Measurements from ENCODE around the gene OR2AT4.
"Not testable (repeated sequence)": the region's sequence is repeated elsewhere in the genome, so short reads cannot be mapped to it uniquely, and the experiment has no call there.

OR2AT4 gene

DNA sequence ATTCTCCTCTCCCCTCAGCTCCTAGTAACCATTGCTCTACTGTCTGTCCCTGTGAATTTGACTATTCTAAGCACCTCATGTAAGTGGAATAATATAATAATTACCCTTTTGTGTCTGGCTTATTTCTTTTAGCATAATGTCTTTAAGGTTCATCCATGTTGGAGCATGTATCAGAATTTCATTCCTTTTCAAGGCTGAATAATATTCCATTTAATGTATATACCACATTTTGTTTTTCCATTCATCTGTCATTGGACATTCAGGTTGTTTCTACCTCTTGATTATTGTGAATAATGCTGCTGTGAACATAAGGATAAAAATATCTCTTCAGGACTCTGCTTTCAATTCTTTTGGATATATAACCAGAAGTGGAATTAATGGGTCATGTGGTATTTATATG is 28.1 kb downstream of the OR2AT4 start:
- DNase-seq (ENCODE audit: low read depth), result no peak

DNA sequence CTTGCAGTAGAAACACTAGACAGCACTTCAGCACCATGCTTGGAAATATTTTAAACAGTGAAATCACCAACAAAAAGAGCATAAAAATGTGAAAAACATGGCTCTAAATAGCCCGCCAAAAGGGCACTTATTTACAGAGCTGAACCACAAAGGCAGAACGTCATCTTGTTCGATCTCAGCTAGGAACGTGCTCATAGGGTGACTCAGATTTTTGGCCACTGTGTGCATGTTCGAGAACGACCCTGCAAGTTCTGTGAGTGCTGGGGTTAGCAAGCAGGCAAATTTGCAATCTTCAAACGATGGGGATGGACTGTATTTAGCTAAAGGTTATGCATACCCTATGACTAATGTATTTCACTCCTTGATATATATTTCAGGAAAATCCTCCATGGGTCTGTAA is 30.6 kb downstream of the OR2AT4 start:
- DNase-seq (ENCODE audit: low read depth), result no peak

DNA sequence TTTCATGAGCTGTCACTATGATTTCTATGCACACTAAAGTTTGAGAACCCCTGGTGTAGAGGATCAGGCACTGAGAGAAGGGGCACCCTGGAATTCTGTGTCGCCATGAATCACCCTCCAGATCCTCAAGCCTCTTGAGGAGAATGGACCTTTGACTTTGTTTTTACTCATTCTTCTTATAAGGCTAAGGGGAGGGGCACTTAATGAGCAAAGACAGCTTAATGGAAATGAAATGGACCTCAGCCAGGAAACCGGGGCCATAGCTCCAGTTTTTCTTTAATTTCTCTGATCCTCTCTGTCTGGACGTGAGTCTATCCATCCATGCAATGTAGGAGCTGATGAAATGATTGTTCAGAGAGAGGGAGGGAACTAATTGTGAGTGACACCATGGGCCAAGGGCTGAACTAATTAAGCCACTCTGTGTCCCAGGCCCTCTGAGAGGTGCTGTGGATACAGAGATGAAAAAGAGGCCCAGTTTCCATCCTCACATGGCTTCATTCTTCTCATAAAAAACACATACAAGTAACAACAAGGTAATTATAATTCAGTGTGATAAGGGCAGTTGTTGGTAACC is 32.8 kb downstream of the OR2AT4 start:
- no peak for DNase-seq (ENCODE audit: low read depth)

DNA sequence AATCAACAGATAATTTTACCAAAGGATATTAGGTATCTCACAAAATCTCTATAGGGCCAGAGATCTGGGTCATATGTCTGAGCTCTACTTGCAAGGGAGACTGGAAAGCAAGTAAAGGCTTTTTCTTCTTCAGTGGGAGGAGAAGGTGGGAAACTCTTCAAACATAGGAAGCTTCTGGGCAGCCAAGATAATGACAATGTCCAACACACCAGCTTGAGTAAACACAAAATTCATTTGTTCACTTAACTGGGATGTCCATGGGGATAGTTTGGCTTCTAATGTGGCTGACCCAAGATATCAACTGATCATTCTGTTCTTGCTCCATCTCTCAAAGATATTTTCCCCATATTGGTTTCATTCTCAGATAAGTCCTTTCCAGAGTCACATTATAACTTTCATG is 37.4 kb downstream of the OR2AT4 start:
- no peak for DNase-seq (ENCODE audit: low read depth)

DNA sequence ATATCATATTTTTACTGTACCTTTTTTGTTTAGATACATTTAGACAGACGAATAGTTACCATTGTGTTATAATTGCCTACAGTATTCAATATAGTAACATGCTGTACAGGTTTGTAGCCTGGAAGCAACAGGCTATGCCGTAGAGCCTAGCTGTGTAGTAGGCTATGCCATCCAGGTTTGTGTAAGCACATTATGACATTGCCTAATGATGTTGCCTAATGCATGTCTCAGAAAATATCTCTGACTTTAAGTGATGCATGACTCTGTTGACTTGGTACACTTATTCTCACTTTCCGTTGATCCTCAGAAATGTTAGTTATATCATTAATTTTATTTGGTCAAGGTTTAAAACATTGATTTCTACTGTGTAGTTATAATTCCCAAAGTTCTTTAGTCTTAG is 39.9 kb downstream of the OR2AT4 start:
- DNase-seq (ENCODE audit: low read depth), result no peak

DNA sequence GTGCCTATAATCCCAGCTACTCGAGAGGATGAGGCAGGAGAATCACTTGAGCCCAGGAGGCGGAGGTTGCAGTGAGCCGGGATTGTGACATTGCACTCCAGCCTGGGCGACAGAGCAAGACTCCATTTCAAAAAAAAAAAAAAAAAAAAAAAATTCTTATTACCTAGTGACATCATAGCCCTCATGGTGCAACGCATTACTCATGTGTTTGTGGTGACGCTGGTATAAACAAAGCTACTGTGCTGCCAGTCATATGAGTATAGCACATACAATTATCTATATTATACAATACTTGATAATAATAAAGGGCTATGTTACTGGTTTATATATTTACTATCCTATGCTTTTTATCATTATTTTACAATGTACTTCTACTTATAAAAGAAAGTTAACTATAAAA is 41.2 kb downstream of the OR2AT4 start:
- no peak for DNase-seq (ENCODE audit: low read depth)

DNA sequence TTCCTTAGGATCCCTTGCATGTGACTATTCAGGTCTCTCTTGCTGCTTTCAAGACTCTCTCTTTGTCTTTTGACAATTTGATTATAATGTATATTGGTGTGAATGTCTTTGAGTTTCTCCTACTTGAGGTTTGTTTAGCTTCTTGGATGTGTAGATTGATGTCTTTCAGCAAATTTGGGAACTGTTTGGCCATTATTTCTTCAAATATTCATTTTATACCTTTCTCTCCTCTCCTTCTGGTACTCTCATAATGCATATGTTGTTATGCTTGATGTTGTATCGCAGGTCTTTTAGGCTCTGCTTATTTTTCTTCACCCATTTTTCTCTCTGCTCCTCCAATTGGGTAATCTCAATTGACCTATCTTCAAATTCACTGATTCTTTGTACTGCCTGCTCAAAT is 44.2 kb downstream of the OR2AT4 start:
- no peak for DNase-seq (ENCODE audit: low read depth)

DNA sequence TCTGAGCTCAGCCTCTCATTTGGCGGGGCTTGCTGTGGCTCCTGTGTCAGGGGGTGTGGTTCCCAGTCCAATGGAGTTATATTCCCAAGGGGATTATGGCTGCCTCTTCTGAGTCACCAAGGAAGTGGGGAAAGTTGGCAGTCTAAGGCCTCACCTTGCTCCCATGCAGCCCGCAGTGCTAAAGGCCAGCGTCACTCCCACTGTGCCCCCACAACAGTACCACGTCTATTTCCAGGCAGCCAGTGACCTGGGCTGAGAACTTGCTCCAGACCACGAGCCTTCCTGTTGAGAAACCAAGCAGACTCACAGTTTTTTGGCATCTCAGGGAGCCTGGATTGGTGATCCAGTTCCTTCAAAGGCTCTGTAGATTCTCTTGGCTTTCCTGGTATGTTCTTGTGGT is 45.6 kb downstream of the OR2AT4 start:
- DNase-seq (ENCODE audit: low read depth), result no peak

DNA sequence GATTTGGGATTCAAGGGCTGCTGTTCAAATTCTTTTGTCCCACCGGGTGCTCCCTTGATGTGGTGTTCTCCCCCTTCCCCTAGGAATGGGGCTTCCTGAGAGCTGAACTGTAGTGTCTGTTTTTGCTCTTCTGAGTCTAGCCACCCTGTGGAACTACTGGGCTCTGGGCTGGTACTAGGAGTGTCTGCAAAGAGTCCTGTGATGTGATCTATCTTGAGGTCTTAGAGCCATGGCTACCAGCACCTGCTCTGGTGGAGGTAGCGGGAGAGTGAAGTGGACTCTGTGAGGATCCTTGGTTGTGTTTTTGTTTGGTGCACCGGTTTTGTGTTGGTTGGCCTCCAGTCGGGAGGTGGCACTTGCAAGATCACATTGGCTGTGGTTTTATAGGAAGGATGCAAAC is 46.2 kb downstream of the OR2AT4 start:
- no peak for DNase-seq (ENCODE audit: low read depth)

DNA sequence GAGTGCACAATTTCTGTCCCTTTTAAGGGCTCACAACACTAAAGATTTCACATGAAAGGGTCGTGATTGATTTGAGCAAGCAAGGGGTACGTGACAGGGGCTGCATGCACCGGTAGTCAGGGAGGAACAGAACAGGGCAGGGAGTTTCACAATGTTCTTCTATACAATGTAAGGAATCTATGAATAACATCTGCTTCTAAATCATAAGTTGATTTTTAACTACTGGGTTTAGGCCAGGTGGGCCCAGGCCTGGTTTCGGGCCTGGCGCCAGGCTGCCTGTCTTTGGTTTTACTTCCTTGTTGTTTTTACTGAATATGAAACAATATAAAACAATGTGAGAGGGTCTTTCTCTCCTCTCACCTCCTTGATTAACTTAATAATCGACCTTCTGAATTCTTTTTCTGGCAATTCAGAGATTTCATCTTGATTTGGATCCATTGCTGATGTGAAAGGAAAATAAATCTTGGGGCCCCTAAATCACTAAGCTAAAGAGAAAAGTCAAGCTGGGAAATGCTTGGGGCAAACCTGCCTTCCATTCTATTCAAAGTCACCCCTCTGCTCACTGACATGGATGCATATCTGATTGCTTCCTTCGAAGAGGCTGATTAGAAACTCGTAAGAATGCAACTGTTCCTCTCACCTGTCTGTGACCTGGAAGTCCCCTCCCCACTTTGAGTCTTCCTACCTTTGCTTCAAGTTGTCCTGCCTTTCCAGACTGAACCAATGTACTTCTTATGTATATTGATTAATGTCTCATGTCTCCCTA is 47.0 kb downstream of the OR2AT4 start:
- not testable (repeated sequence) for DNase-seq (ENCODE audit: low read depth)

DNA sequence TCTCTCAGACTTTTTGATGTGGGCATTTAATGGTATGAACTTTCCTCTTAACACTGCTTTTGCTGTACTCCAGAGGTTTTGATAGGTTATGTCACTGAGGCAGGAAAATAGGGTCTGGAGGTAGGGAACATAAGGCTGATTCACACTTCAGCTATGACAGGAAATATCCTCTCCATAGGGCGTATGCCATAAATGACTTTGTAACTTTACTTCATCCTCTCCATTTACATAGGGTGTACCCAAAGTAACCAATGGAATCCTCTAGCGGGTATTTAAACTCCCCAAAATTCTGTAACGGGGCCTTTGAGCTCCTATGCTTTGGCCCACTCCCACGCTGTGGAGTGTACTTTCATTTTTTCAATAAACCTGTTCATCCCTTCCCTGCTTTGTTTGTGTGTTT is 49.5 kb downstream of the OR2AT4 start:
- no peak for DNase-seq (ENCODE audit: low read depth)

DNA sequence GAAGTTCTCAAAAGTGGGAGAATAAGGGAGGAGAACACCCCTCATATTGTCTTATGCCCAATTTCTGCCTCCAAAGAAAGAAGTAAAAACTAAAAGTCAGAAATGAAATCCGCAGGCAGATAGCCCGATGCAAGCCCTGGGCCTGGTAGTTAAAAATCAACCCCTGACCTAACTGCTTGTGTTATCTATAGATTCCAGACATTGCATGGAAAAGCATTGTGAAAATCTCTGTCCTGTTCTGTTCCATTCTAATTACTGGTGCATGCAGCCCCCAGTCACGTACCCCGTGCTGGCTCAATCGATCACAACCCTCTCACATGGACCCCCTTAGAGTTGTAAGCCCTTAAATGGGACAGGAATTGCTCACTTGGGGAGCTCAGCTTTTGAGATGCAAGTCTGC is 50.0 kb downstream of the OR2AT4 start:
- not testable (repeated sequence) for DNase-seq (ENCODE audit: low read depth)

DNA sequence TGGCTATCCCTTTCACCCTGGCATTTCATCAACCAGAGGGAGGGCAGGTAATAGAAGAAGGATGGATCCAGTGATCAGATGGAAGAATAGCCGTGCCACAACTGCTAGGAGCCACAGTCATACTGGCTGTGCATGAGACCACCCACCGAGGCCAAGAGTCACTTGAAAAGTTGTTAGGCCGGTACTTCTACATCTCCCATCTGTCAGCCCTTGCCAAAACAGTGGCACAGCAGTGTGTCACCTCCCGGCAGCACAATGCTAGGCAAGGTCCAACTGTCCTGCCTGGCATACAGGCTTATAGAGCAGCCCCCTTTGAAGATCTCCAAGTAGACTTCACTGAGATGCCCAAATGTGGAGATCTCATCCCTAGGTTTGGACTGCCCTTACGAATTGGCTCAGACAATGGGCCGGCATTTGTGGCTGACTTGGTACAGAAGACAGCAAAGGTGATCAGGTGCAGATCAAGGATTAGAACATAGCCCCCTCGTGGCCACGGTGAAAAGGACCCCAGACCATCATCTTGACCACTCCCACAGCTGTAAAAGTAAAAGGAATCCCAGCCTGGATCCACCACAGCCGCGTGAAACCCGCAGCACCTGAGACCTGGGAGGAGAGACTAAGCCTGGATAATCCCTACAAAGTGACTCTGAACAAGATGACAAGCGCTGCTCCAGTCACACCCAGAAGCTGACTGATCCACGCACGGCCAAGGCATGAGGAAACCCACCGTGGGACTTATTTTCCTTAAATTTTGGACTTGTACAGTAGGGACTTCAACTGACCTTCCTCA is 52.1 kb downstream of the OR2AT4 start:
- not testable (repeated sequence) for DNase-seq (ENCODE audit: low read depth)

DNA sequence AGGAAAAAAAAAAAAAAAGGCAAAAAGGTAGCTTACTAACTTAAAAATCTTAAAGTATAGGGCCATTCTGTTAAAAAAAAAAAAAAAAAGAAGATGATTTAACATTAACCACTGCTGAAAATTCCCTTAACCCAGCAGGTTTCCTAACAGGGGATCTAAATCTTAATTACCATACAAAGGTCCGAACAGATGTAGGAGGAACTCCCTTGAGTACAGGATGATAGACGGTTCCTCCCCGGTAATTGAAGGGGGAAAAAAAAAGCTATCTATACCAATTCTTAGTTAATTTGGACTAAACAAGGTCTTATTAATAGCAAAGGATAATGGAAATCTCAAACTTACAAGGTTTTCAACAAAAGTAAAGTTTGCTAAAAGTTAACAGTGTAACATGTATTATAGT is 54.9 kb downstream of the OR2AT4 start:
- DNase-seq (ENCODE audit: low read depth), result not testable (repeated sequence)

DNA sequence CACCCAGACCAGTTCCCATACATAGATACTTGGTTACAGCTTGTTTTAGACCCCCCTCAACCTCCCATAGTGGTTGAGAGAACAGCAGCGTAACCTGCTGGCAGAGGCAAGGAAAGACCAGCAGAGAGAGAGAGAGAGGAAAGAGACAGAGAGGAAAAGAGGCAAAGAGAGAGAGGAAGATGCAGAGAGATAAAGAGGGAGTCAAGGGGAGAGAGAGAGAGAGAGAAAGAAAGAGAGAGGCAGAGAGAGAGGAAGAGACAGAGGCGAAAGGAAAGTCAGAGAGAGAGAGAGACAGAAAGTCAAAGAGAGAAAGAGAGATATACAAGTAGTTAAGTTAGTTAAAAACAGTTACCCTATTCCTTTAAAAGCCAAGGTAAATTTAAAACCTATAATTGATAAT is 55.4 kb downstream of the OR2AT4 start:
- no peak for DNase-seq (ENCODE audit: low read depth)

DNA sequence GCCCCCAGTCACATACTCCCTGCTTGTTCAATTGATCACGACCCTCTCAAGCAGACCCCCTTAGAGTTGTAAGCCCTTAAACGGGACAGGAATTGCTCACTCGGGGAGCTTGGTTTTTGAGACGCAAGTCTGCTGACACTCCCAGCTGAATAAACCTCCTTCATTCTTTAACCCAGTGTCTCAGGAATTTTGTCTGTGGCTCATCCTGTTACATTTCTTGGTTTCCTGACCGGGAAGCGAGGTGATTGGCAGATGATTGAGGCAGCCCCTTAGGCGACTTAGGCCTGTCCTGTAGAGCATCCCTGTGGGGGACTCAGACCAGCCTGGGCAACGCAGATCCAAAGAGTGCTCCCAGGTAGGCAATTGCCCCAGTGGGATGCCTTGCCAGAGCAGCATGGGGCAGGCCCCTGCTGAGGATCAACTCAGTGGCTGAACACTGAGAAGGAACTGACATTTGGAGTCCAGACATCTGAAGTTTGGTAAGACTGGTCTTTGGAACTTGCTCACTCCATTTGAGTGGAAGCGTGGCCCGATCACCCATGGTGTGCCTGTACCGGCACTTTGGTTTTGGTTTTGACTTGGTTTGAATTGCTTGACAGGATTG is 56.4 kb downstream of the OR2AT4 start:
- DNase-seq (ENCODE audit: low read depth), result no peak

DNA sequence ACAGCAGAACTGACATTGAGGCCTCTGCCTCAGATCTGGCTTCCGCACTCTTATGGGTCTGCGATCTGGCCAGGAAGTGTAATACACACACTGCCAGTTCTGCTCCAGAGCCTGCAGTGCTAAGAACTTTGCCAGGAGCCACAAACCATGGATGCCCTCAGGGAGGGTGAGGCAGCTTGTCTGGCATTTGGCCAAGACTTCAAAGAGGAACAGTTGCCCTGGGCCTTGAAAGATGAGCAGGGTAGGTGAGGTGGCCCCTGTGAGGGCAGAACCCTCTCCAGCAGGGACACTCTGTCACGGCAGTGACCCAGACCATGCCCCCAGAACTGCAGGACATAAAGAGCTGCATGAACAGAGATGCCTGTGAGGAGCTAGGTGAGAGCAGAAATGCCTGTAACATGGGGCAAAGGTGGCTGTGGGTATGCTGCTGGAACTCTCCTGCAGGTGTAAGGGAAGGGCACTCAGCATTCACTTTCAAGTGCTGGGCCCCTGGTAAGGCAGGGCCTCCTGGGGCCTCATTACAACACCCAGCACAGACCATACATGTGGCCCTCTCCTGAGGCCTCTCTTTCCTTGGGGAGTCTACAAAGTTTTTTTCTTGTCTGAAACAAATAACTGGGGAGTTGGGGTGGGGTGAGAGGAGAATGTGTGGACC is 60.6 kb downstream of the OR2AT4 start:
- no peak for DNase-seq (ENCODE audit: low read depth)

DNA sequence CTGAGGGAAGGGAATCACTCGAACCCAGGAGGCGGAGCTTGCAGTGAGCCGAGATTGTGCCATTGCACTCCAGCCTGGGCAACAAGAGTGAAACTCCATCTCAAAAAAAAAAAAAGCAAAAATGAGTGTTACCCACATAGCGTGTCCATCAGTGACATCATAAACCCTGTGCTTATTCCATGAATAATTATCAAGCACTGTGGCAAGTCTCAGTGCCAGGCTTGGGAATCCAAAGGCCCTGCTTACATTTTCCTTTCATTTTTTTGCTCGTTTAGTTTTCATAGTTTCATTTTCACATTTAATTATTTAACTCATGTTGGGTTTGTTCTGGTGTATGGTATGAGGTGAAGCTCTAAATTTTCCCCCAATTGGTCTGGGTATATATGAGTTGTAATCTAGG is 61.4 kb downstream of the OR2AT4 start:
- no peak for DNase-seq (ENCODE audit: low read depth)

DNA sequence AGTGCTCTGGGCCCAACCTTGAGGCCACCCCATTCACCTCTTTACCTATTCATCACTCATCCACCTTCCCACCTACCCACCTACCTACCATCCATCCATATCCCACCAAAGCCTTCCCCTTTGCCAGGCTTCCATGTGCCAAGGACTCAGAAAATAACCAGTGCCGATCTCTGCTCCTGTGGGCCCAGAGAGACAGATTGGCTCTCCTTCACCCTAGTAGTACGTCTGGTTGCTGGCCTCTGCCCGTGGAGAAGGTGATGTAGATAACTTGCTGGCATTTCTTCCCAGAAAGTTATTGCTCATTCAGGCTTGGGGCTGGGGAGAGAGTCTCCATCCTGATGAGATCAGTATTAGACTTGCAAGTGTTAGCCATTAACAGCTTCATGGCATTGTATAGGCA is 62.8 kb downstream of the OR2AT4 start:
- DNase-seq (ENCODE audit: low read depth), result no peak

DNA sequence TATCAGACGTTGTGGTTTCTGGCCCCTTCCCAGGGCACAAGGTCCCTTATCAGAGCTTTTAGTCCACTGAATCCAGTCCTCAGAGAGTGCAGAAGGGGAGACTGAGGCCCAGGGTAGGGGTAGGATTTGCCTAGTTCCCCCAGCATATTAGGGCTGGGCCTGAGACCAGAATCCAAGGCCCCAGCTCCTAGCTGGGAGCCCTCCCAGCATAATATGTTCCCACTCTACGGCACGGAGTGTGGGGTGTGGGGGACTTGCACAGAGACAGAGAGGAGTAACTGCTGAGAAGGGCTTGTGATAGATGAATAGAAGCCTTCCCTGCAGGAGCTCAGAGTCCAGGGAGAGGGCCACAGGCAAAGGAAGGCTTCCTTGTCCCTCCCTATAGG is 64.1 kb downstream of the OR2AT4 start:
- DNase-seq (ENCODE audit: low read depth), result no peak

DNA sequence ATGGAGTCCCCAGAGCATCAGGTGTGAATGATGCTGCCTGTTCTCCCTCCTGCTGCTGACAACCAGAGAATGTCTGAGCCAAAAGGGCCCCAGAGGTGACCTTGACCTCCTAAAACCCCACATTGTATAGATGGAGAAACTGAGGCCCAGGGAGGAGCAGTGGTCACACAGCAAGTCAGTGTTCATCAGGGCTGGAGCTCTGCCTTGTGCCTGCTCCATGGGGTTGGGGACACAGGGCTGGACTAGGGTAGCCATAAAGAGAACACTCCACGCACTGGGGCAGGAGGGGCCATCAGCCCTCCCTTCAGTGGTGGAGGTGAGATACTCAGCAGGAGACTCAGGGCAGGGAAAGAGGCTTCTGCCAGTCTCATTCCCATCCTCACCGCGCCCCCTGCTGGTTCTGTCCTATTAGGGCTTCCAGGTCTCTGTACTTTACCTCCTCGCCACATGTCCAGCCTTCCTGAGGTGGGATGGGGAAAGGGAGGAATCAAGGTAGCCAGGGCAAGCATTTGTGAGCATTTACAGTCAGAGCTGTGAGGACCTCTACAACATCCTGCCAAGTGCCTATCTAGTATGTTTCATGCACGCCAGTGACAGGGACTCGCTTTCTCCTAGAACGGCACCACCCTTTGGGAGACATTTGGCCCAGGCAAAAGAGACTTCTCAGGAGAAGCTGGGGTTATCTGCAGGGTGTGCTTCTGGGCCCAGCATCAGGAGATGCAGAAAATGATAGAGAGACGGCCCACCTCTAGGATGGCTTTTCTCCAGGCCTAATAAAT is 64.7 kb downstream of the OR2AT4 start:
- peak; percentile 30 for DNase-seq (ENCODE audit: low read depth)

All from activated T-cell treated with anti-CD3 and anti-CD28 coated beads for 24 hours (primary cell).